HG02981 (cell line): Measurements from ENCODE around the gene AHCYL2.
A peak's percentile ranks its signal among the peaks of the same experiment; 100 is the strongest.
"Not testable (repeated sequence)": the region's sequence is repeated elsewhere in the genome, so short reads cannot be mapped to it uniquely, and the experiment has no call there.

ENCODE experiments used
- ATAC-seq: cut with Tn5 transposase; IDR thresholded peaks from one replicate; pipeline ENCODE4 v1.9.1; 2021; ENCODE audit warnings: mild to moderate bottlenecking, moderate library complexity; ENCODE audit not compliant: unreplicated experiment

Gene AHCYL2

DNA sequence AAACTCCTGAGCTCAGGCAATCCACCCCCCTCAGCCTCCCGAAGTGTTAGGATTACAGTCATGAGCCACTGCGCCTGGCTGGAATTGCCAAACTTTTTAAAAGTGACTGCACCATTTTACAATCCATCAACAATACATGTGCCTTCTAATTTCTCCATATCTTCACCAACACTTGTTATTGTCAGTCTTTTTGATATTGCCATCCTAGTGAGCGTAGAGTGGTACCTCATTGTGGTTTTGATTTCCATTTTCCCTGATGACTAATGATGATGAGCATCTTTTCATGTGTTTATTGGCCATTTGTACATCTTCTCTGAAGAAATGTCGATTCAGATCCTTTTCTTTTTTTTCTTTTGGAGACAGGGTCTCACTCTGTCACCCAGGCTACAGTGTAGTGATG is 187.7 kb downstream of the AHCYL2 start:
- ATAC-seq: no peak

DNA sequence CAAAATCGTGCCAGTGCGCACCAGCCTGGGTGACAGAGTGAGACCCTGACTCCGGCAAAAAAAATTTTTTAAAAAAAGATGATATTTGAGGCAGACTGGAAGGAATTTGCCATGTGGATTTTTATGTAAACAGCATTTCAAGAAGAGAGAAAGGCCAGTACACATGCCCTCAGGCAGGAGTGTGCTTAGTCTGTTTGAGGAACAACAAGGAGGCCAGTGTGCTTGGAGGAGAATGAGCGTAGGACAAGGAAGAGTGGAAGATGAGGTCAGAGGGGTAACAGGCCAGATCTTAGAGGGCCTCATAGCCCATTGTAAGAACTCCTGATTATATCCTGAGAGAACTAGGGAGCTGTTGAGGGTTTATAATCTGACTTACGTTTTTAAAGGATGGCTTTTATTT is 192.2 kb downstream of the AHCYL2 start:
- ATAC-seq: no peak

DNA sequence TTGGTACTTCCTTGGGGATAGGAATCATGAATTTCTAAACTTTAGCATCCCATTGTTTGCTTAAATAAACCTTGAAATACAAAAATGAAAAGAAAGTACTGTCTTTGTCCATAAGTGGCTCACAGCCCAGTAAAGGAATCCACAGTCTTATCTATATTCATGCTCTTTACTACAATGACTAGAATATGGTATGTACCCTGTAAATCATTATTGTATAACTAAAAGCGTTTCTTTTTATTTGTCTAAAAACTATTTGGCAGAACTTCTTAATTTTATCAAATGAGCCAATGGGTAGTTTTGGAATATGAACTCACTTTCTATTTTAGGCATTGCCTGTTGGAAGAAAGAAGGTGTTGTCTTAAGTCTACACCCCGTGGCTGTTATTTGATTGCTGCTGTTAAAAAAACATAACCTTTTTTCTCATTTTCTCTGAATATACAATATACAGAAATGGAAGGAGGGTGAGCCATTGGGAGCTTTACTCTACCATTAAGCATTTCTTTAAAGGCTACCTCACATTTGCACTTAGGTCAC is 197.0 kb downstream of the AHCYL2 start:
- ATAC-seq: no peak

- no peak for ATAC-seq
Observed at GRCh38 chr7:129422727-129423126, 197.9 kb downstream of the AHCYL2 start.

DNA sequence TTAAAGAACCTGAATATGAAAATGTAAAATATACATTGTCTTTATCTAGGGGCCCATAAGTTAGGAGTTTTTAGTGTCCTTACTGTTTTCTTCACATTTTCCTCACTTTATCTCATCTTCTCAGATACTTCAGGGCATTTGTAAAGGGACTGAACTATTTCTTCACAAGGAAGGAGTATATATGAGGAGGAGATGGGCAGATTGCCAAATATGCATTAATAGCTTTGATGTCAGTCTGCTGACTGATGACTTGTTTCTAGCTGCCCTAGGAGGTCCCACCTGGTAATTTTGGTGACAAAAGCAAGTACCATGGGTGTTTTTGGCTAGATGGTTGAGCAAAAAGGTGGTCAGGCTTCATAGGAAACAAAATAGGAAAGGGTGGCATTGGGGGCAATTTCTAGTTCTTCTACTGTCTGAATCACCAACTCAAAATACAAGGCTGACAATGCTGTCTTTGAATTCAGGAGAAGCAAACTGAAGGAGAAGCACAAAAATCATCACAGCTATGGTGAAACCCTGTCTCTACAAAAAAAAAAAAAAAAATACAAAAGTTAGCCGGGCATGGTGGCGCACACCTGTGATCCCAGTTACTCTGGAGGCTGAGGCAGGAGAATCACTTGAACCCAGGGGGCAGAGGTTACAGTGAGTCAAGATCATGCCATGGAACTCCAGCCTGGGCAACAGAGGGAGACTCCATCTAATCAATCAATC is 199.0 kb downstream of the AHCYL2 start:
- no peak for ATAC-seq

- no peak for ATAC-seq
Observed at GRCh38 chr7:129426482-129426881, 201.7 kb downstream of the AHCYL2 start.

DNA sequence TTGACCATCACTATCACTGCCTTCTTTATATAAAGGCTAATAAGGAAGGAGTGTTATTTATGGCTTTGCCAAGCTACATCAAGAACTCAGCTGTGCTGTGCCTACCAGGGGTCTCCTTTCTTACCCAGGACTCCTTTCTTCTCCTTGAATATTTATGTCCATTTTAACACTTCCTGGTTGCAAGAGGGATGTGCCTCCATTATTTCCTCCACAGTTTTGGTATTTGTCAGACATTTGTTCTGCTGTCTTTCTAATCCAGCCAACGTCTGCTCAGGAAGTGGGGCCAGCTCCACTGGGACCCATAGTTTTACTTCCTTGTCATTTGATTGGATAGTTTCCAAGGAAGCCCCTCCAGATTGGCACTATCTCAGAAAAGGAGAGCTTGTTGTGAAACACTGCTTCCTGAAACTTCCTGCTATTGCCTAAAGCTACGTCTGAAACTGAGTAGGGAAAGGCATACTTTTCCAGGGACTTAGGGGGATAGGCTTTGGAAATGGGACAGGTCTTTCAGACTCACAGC is 202.8 kb downstream of the AHCYL2 start:
- ATAC-seq: no peak

DNA sequence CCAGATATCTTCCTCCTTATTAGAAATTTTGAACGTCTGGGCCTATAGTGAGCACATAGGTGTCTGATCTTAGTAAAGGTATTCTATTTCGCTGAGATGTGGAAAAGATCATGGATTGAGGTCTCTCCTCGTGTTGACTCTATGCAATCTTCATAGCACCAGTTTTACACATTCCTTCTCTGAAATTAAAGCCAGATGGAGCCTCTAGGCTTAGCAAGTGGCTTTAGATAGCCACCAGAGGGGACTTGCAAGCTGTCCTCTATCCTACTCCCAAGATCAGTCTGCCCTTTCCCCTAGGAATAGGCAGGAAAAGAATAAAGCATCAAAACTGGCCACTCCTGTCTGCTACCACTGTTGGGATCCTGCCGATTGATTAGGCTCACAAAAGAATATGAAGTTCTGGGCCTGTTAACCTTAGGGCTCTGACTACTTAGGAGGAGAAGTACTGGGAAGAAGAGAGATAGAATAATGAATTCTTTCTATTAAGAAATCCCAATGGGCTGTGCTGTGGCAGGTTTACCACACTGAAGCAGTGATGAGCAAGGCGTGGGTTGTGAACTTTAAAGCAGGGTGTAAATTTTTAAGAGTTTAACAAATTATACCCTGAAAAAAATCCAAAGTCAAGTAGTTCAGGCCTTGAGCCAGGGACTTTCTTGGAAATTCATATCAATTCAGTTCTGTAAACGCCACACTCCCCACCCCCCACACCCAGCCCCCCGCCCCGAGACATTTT is 207.2 kb downstream of the AHCYL2 start:
- ATAC-seq: no peak

GRCh38 chr7:129433847-129434674 is 209.2 kb downstream of the AHCYL2 start, which contains the start of gene STRIP2:
Gene STRIP2 (plus strand): TSS chr7:129434432. CDS start chr7:129434473, 41 bp downstream.
- peak; percentile 96 for ATAC-seq

- ATAC-seq: no peak
Observed at GRCh38 chr7:129434675-129435318, 210.0 kb downstream of the AHCYL2 start.

DNA sequence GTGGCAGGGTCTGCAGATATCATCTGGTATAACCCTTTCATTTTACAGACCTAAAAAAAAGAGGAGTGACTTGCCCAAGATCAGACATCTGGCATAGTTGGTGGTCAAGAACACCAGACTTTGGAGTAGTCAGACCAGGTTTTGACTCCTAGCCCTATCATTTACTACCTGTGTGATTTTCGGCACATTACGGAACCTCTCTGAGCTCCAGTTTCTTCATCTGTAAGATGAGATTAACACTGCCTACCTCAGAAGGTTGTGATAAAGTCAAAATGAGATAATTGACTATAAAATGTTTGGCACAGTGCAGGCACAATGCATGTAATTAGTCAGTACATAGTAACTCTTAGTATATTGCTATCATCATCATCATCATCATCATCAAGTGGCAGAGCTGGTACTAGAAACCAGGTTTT is 210.6 kb downstream of the AHCYL2 start:
- no peak for ATAC-seq

GRCh38 chr7:129436335-129436923 is 211.6 kb downstream of the AHCYL2 start:
- ATAC-seq: no peak

- no peak for ATAC-seq
Observed at GRCh38 chr7:129437190-129437589, 212.4 kb downstream of the AHCYL2 start.

DNA sequence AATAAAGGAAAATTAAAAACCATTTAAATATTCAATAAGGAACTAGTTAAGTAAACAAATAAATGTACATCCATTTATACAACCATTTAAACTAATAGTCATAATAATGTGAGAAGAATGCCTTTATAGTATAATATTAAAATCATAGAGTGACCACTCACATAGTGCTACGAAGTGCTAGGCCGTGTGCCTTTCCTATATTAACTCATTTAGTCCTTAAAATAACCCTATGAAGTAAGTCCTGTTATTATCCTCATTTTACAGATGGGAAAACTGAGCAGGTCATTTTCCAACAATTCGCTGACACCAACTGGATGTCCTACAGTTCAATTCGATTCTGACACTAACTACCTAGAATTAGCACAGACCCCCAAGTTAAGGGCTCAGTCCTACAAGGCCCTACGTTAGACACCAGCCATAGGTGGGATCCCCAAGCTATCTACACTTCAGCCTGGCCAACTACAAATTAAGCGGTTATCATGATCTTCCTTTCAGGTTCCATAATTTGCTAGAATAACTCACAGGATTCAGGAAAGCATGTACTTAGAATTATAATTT is 213.5 kb downstream of the AHCYL2 start:
- no peak for ATAC-seq

GRCh38 chr7:129438839-129439651 is 214.2 kb downstream of the AHCYL2 start:
- no peak for ATAC-seq

DNA sequence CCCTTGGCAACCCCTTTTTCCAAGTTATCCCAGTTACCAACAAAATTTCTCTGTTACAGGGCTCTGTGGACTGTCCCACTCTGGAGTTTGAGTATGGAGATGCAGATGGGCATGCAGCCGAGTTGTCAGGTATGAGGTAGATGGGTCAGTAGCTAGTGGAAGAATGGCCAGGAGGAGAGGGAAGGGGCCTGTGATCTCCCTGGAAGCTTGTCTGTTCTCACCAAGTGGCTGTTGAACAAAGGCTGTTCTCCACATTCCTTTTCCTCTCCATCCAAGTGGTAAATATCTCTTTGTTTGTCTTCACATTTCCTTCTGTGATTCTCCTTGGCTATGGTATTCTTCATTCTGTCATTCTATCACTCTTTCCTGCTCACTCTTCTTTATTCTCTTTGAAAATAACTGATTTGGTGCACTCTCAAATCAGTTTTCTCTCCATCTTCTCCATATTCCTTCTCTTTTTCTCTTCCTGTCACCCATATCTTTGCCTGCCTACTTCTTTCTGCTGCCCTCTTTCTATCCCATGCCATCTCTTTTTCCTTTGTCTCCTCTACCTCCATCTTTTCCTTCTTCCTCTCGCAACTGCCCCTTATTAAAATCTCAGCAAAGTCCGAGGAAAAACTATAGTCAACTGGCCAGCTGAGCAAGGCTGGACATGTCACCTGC is 215.3 kb downstream of the AHCYL2 start:
- no peak for ATAC-seq

DNA sequence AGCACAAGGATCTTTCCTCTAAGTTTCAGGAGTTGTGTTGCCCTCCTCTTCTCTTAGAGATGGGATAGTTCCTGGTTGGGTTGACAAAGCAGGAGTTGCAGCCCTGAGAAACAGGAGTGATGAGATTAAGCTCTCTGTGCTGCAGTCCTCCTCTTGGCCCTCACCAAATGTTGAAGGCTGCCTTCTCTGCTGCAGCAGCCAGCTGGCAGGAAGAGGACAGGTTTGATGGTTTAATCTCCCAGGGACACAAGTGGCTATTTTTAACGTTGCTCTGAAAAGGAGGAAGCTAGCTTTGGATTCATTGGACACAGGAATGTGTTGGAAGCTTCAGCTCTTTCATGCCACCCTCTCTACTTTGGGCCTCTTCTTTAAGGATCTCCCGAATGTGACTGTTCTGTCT is 218.8 kb downstream of the AHCYL2 start:
- no peak for ATAC-seq

- ATAC-seq: not testable (repeated sequence)
Observed at GRCh38 chr7:129444776-129445175, 219.9 kb downstream of the AHCYL2 start.
